ENCODE results near the gene SRPX.

DNA sequence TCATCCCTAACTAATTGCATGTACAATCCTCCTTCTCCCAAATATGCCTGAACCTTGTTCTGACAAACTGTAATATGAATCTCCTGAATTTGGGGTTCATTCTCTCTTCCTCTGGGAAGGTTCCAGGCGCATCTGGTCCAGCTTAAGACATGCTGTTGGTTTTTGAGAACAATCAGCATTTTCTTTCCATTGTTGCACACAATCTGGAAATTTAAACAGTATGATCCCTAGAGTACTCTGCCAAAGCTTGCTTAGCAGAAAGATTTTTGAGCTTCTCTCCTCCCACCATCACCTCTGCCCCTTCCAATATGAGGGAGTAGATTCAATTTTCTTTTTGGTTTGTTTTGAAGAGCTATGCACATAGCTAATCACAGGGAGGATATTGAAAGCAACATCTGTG, 50.1 kb downstream of the SRPX start:
- TF ChIP-seq TAF1 (IDR thresholded peaks at IDR 0.05; ENCODE audit: borderline replicate concordance, low read depth, low read length), result no peak
- TF ChIP-seq, protein P1, sequence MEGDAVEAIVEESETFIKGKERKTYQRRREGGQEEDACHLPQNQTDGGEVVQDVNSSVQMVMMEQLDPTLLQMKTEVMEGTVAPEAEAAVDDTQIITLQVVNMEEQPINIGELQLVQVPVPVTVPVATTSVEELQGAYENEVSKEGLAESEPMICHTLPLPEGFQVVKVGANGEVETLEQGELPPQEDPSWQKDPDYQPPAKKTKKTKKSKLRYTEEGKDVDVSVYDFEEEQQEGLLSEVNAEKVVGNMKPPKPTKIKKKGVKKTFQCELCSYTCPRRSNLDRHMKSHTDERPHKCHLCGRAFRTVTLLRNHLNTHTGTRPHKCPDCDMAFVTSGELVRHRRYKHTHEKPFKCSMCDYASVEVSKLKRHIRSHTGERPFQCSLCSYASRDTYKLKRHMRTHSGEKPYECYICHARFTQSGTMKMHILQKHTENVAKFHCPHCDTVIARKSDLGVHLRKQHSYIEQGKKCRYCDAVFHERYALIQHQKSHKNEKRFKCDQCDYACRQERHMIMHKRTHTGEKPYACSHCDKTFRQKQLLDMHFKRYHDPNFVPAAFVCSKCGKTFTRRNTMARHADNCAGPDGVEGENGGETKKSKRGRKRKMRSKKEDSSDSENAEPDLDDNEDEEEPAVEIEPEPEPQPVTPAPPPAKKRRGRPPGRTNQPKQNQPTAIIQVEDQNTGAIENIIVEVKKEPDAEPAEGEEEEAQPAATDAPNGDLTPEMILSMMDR (IDR thresholded peaks at IDR 0.05), result no peak
- no peak for TF ChIP-seq EP300 (IDR thresholded peaks at IDR 0.05; ENCODE audit: borderline replicate concordance in 1 of 2, low read depth in 1 of 2, low read length in 1 of 2)
- TF ChIP-seq RAD21 (IDR thresholded peaks at IDR 0.05; ENCODE audit: low read length), result no peak
- TF ChIP-seq POLR2AphosphoS5 (IDR thresholded peaks at IDR 0.05; ENCODE audit: low read depth, low read length), result no peak
- TF ChIP-seq, protein P2, sequence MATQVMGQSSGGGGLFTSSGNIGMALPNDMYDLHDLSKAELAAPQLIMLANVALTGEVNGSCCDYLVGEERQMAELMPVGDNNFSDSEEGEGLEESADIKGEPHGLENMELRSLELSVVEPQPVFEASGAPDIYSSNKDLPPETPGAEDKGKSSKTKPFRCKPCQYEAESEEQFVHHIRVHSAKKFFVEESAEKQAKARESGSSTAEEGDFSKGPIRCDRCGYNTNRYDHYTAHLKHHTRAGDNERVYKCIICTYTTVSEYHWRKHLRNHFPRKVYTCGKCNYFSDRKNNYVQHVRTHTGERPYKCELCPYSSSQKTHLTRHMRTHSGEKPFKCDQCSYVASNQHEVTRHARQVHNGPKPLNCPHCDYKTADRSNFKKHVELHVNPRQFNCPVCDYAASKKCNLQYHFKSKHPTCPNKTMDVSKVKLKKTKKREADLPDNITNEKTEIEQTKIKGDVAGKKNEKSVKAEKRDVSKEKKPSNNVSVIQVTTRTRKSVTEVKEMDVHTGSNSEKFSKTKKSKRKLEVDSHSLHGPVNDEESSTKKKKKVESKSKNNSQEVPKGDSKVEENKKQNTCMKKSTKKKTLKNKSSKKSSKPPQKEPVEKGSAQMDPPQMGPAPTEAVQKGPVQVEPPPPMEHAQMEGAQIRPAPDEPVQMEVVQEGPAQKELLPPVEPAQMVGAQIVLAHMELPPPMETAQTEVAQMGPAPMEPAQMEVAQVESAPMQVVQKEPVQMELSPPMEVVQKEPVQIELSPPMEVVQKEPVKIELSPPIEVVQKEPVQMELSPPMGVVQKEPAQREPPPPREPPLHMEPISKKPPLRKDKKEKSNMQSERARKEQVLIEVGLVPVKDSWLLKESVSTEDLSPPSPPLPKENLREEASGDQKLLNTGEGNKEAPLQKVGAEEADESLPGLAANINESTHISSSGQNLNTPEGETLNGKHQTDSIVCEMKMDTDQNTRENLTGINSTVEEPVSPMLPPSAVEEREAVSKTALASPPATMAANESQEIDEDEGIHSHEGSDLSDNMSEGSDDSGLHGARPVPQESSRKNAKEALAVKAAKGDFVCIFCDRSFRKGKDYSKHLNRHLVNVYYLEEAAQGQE (IDR thresholded peaks at IDR 0.05; ENCODE audit: low read depth, low read length), result no peak
- no peak for TF ChIP-seq EZH2phosphoT487 (IDR thresholded peaks at IDR 0.05; ENCODE audit: borderline replicate concordance, low read depth)
- TF ChIP-seq JUND (IDR thresholded peaks at IDR 0.05), result no peak
- TF ChIP-seq RCOR1 (IDR thresholded peaks at IDR 0.05; ENCODE audit: low read length), result no peak
- no peak for TF ChIP-seq NRF1 (IDR thresholded peaks at IDR 0.05; ENCODE audit: low read depth, low read length)
- no peak for TF ChIP-seq GATA2 (CRISPR knock-in tag; IDR thresholded peaks at IDR 0.05)
- TF ChIP-seq MXI1 (IDR thresholded peaks at IDR 0.05; ENCODE audit: low read depth, low read length), result no peak
- no peak for TF ChIP-seq PBX3 (IDR thresholded peaks at IDR 0.05)
- TF ChIP-seq, protein P3, sequence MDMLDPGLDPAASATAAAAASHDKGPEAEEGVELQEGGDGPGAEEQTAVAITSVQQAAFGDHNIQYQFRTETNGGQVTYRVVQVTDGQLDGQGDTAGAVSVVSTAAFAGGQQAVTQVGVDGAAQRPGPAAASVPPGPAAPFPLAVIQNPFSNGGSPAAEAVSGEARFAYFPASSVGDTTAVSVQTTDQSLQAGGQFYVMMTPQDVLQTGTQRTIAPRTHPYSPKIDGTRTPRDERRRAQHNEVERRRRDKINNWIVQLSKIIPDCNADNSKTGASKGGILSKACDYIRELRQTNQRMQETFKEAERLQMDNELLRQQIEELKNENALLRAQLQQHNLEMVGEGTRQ (IDR thresholded peaks at IDR 0.05; ENCODE audit: borderline replicate concordance, low read depth, low read length), result no peak
